GM18519 (cell line): ENCODE data around the gene TUBGCP2.

ENCODE experiments used
- ATAC-seq: cut with Tn5 transposase; IDR thresholded peaks from one replicate; pipeline ENCODE4 v1.9.1; 2021; ENCODE audit warnings: mild to moderate bottlenecking, moderate library complexity; ENCODE audit not compliant: unreplicated experiment, low FRiP score

Gene TUBGCP2

DNA sequence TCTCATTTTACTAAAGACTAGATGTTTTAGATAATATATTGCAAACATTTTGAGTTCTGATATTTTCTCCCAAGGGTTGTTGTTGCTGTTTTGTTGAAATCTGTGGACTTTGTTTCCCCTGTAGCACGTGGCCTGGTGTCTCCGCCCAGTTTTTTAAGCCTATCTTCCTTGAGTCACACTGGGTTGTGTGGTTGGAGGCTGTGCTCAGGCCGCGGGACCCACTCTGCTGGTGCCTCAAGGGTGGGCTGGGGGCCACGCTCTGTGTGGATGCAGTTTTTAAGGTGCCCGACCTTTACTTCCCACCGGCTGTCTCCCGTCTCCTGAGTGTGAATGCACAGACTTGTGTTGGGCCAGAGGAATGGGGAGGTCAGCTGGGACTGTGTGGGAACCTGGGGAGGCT lies 34.3 kb upstream of the TUBGCP2 start:
- no peak for ATAC-seq

DNA sequence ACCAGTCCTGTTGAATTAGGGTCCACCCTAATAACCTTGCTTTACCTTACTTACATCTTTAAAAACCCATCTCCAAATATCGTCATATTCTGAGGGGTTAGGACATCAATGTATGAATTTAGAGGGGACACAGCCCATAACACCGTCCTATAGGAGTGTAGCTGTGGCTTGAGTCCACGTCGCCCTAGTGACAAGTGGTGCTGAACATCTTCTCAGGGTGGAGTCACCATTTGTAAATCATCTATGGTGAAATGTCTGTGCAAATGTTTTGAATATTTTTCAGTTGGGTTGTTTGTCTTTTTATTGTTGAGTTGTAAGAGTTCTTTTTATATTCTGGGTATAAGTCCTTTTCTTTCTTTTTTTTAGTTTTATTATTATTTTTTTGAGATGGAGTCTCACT lies 33.3 kb upstream of the TUBGCP2 start:
- ATAC-seq: no peak

GRCh38 chr10:133339708-133340380 lies 31.2 kb upstream of the TUBGCP2 start:
- ATAC-seq: no peak

- no peak for ATAC-seq
Measured at GRCh38 chr10:133338080-133339071, 29.7 kb upstream of the TUBGCP2 start.

DNA sequence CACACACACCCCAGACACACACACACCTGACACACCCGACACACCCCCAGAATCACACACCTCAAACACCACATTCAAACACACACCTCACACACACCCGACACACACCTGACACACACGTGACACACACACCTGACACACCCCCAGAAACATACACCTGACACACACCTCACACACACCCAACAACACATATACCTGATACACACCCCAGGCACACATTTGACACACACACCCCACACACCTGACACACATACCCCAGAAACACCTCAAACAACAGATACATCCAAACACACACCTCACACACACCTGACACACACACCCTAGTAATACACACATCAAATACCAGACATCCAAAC lies 28.7 kb upstream of the TUBGCP2 start:
- ATAC-seq: no peak

DNA sequence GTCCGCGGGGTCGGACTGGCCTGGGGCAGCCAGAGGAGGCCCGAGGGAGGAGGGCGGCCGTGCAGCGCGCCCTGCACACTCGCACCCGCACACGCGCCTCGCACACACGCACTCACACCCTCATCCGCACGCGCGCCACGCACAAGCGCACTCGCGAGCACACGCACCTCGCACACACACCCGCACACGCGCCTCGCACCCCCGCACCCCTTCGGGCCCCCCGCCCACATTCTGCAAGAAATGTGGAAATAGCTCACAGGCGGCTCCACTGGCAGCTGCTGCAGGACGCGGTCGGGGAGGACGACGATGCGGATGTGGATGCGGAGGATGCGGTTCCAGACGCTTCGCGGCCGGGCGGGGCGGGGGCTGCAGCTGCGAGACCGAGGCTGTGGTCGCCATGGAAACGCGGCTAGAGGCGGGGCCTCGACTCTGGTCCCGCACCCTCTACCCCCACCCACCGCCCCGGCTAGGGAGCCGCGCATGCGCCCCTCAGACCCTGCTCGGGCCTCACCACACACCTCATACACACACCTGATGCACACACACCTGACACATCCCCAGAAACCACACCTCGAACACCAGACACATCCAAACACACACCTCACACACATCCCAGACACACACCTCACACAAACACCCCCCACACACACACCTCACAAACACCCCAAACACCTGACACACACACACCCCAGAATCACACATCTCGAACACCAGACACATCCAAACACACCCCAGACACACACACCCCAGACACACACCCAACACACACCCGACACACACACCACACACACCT lies 28.1 kb upstream of the TUBGCP2 start, which contains the start of gene CALY:
Gene CALY, minus strand, starts transcription at position 320 of the 793 bp plus-strand sequence. CDS start 7,907 bp downstream, outside the sequence.
- ATAC-seq: no peak

DNA sequence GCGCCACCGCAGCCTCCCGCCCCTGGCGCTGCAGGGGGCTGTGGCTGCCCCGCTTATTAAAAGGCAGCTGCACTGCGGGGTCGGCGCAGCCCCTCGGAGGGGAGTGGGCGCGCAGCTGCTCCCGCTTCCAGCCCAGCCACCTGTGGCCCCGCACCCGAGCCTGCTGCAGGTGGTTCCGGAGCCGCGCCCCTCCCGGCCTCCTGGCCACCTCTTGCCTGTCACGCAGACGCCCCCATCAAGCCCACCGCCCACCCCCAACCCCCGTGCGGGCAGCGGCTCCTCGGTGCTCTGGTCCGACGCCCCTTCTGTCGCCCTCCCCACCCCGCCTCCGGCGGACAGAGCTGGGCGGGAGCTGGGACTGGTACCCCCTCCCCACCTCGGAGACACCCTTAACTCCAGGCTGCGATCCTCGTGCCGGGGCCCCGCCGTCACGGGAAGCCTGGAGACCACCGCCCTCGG lies 27.5 kb upstream of the TUBGCP2 start:
- no peak for ATAC-seq

GRCh38 chr10:133335246-133336117 lies 26.8 kb upstream of the TUBGCP2 start:
- ATAC-seq: no peak

DNA sequence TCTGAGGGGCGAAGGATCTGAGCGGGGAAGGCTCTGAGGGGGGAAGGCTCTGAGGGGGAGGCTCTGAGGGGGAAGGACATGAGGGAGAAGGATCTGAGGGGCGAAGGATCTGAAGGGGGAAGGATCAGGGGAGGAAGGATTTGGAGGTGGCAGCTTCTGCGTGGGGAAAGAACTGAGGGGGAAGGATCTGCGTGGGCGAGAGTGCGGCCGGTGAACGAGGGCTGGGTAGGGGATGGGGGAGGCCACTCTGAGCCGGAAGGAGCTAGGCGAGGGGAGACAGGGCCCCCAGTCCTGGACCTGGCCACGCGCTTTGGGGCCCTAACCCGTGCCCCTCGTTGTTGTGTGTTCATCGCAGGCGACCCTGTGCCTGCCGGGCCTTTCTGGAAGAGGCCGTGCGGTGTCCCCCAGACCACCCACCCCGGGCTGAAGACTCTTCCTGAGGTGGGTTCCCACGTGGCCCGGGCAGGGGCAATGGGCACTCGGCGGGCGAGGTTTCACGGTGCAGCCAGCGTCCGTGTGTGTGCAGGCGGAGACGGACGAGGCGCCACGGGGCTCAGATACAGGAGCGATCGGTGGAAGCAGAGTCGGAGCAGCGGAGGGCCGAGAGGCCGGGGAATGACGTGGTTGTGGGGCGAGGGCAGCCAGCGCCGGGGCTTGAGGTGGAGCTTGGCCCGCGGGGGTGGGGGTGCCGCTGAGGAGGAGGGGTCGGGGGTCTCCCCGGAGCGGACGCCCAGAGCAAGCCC lies 26.0 kb upstream of the TUBGCP2 start:
- ATAC-seq: no peak

DNA sequence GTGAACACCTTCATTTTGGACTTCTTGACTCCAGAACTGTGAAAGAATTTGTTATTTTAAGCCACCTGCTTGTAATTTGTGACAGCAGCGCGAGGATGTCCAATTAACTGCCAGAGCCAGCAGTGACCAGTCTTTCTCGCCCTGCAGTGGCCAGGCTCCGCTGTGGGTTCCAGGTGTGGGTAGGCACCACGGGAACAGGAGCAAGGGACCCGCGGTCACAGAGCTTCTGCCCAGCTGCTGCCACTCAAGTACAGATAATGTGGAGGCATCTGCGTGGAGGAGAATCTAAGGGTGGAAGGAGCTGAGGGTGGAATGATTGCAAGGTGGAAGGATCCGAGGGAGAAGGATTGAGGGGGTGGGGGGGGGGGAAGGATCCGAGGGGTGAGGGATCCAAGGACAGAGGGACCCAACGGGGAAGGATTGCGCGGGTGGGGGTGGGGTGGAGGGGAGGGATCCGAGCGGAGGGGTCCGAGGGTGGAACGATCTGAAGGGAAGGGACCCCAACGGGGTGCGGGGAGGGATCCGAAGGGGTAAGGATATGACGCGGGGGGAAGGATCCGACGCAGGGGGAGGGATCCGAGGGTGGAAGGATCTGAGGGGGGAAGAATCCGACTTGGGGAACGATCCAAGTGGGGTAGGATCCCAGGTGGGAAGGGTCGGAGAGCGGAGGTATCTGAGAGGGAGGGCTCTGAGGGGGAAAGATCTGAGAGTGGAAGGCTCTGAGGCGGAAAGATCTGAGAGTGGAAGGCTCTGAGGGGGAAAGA lies 24.4 kb upstream of the TUBGCP2 start:
- ATAC-seq: no peak

DNA sequence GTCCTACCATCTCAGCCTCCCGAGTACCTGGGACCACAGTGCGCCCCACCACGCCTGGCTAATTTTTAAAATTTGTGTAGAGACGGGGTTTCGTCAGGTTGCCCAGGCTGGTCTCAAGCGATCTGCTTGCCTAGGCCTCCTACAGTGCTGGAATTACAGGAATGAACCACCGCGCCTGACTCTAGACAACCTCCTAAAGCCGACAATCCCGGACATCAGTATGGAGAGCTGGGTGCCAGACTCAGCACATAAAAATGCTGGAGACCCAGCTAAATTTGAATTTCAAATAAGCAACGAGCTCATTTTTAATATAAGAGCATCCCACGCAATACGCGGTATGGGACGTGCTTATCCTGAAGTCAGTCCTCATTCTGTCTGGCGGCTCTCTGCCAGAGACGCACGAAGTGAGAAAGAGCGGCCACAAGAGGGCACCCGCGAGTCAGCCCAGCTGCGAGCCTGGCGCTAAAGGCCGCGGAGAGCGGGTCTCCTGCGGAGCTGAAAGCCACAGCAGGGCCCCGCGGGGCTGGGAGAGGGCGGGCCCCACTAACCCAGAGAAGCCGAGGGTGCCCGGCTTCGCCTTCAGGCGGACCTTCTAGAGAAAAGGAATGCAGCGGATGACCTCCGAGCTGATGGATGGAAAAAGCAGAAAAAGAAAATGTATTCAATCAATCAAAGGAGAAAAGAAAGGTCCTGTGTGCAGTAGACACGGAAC lies 21.0 kb upstream of the TUBGCP2 start:
- ATAC-seq: peak; percentile 78

DNA sequence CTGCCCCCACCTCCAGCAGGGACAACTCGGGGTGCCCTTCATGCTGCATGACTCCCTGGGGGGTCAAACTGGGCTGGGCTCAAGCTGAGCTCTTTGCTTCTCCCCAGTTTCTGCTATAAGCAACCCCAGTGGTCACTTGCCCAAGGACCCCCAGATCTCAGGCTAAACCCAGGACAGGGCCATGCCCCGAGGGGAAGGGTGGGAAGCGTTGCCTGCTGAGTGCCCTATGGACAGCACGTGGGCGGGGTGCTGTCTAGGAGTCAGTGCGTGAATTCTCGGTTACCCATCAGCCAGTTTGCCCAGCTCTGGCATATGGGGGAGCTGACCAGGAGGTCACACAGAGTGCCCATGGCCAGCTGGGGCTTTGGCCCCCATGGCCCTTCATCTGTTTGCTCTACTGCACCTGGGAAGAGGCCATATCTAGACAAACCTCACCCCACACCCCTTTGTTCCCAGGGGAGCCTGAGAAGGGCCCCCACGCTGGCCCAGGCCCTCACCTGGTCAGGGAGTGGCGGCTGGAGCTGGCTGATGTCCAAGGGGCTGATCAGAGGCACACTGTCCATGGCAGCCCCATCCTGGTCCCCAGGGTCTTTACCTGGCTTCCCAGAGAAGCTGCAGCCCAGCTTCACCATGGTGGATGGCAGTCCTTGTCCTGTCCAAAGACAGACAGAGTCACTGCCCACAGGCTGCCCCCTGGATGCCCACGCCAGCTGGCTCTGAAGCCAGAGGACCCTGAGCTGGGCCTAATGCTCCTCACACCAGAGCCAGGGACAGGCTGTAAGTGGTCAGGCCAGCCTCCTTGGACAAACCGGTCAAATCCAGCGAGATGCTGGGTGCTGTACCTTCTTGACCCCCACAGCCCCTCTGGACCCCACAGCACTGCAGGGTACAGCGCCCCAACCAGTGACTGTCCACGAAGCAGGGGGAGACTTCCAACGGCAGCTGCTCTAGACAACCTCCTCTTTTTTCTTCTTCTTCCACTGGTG lies 20.0 kb upstream of the TUBGCP2 start:
- ATAC-seq: no peak

DNA sequence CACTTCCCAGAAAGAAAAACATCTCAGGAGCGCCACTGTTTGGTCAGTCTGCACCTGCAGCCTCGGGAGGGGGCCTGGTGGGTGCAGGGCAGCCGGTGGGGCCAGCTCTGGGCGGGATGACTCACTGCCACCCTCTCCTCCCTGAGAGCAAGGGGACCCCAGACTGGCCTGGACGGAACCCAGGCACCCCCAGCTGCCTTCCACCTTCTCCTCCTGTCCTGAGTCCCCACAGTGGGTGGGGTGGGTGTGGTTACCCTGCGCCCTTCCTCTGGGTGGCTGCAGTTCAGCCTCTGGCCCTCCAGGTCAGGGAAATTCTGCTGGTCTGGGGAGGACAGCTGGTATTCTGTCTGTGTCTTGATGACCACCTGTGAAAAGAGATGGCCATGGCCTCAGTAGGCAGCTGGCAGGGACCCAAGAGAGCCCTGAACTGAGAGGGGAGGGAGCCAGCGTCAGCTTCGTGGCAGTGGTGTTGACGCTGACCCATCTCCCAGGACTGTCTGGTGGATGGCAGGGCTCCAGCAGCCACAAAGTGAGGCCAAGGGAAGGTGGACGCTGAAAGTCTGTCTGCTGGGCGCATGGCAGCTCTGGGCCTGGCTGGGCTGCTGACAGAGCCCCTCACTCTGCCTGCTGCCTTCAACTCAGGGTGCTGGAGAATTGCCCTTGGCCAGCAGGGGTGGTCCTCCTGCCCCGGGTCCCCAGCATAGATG lies 19.1 kb upstream of the TUBGCP2 start:
- no peak for ATAC-seq

DNA sequence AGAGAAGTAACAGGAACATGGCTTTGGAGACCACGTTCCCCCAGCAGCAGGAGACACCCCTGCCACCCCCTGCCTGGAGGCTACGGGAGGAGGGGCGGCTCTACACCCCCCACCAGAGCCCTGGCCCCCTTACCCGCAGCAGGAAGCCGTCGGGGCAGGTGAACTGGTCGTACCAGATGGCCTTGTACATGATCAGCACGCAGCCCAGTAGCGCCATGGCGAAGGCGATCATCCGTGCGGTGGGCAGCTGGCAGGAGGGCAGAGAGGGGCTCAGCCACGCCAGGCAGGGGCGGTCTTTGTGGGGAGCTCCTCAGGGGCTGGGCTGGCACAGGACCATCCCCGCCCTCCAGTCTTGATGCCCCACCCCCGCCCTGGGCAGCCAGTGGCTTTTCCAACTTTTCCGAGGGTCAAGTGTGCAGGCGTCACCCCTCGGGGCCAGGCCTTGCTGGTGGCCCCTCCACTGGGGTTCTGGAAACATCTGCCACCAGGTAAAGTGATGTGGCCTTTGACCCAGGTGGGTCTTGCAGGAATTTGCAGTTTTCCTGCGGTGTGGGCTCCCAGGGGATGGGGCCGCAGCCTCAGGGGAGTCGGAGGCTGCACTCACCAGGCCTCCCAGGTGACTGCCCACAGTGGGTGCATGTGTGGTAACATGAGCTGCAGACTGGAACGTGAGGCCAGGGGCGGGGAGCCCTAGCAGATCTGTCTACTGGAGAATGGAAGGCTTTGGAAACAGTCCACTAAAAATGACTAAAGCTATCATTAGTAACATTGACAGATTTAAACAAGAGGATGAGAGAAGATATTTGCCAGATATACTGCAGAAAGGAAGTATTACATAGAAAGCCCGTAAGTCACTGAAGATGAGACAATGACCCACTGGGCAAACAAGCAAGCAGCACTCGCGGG lies 18.3 kb upstream of the TUBGCP2 start:
- ATAC-seq: no peak

- no peak for ATAC-seq
Measured at GRCh38 chr10:133326223-133326551, 17.5 kb upstream of the TUBGCP2 start.
